ENCODE results near the gene ACYP1.
"Not testable (repeated sequence)": the region's sequence is repeated elsewhere in the genome, so short reads cannot be mapped to it uniquely, and the experiment has no call there.

The ACYP1 gene

DNA sequence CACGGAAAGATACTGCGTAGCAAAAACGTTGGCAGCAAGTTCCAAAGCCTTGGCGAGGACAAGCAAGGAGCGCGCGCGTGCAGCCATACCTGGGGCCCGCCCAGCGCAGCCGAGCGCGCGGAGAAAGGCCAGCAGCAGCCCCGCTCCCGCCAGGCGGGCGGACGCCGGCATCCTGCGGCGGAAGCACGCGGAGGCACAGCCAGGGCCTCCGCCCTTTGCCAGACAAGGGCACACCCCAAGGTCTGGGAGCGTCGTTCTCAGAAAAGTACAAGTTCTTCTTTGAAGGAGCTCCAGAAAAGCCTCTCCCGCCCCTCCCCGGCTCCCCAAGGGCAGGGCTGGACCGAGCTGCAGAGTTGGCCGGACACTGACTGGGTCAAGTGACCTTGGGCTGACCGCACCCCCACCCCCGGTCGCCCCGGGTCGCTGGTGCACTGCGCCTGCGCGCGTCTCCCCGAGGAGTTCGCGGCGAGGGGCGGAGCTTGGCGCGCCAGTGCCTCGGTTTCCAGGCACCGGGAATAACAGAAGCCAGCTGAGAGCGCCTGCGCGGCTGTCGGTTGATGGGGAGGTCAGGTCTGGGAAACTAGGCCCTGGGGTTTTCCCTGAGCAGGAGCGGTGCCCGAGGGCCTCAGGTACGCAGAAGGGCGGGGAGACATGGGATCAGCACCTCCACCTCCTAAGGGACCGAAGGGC is 5.4 kb upstream of the ACYP1 start, which contains the start of gene ZC2HC1C:
Gene ZC2HC1C, plus strand, starts transcription at position 521 of the 690 bp plus-strand sequence. CDS start 933 bp downstream, outside the sequence.
- in situ Hi-C loops (cut with MboI; ENCODE audit: low sequenced_read_pairs) = no loop called here

DNA sequence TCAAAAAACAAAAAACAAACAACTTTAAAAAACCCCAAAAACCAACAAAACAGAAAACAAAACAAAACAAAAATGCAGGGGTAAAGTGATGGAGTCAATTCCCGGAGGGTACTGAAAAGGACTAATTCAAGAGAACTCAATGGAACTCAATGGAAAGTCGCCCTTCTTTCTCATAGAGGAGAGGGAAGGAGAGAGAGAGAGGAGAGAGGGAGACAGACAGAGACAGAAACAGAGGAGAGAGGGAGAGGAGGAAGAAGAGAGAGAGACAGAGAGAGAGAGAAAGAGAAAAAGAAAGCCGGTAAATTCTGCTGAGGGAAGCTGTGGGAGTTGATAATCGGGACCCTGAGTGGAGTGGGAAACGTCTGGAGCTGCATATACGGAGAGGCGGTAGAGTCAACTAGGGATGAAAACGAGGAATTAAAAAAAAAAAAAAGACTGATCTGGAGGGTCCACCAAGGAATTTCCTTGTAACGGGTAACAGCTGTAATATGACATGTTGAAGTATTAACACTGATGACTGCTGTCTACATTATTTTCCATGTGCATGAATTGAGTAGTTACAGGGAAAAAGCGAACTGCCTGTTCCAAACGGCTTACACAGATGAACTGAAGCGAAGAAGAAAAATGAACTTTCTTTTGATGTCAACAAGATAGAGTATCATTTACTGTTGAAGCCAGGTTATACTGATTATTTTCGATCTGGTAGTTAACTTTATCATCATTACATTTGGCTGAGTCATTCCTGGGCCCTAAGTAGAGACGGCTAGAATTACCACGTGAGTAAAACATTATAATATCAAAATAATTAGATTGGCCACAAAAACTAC is 4.7 kb upstream of the ACYP1 start:
- in situ Hi-C loops (cut with MboI; ENCODE audit: low sequenced_read_pairs) = no loop called here

DNA sequence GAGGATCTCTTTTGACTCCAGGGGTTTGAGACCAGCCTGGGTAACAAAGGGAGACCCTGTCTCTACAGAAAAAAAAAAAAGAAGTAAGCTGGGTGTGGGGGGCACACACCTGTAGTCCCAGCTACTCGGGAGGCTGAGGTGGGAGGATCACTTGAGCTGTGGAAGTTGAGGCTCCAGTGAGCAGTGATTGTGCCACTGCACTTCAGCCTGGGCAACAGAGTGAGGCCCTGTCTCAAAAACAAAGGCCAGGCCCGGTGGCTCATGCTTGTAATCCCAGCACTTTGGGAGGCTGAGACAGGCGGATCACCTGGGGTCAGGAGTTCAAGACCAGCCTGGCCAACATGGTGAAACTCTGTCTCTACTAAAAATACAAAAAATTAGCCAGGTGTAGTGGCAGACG is 3.9 kb upstream of the ACYP1 start:
- in situ Hi-C loops (cut with MboI; ENCODE audit: low sequenced_read_pairs) = not testable (repeated sequence)

DNA sequence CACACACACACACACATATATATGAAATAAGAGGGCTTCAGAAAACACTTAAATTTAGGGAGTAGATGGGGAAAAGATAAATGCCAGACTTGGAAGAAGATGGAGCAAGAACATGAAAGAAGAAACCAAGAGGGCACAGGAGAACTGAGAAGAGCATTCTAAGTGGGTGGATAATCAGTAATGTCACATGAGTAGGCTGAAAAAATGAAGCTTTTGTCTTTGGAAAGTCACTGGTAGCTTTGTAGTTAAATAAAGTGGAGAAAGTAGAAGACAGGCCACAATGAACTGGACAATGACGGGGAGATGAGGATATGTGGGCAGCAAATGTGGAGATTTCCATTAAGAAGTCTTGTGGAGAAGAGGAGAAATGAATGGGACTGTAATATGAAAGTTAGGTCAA is 3.4 kb upstream of the ACYP1 start:
- in situ Hi-C loops (cut with MboI; ENCODE audit: low sequenced_read_pairs) = no loop called here

DNA sequence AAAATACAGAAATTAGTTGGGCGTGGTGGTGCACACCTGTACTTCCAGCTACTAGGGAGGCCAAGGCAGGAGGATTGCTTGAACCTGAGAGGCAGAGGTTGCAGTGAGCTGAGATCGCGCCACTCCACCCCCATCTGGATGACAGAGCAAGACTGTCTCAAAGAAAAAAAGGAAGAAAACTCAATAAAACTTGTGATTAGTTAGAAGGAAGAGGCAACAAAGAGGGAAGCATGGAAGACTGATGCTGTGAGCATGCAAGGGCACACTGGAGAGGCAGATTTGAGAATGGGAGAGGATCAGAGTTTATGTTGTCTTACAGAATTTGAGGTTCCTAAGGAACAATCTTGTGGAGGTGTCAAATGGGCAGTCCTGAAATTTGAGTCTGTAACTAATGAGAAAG is 2.9 kb upstream of the ACYP1 start:
- in situ Hi-C loops (cut with MboI; ENCODE audit: low sequenced_read_pairs) = no loop called here

DNA sequence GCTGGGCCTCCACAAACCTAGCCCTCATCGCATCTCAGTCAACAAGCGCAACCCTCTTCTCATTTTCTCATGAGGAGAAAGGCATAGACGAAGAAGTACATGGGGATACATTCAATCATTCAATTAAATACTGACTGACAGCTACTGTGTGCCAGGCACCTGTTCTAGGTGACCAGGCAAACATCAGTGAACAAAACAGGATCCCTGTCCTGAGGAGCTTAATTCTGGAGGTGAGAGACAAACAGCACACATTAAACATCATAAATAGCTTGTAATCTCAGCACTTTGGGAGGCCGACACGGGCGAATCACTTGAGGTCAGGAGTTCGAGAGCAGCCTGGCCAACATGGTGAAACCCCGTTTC is 362 bp upstream of the ACYP1 start:
- in situ Hi-C loops (cut with MboI; ENCODE audit: low sequenced_read_pairs) = no loop called here

DNA sequence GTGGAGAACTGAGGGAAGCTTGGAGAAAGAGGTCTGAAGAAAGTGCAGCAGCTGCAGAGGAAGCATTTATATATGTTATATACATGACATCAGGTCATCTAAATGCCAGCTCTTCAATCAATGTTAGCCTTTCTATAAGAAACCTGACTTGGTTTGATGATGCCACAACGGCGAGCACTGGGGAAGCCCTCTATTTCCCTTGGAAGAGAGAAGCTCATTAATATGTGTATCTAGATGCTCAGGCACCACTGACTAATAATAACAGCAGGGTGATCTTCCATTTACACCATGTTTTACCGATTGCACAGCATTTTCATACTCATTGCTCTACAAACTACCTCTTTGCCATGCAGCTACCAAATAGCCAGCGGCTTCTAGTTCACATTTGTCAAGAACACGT is 811 bp downstream of the ACYP1 start:
- in situ Hi-C loops (cut with MboI; ENCODE audit: low sequenced_read_pairs) = no loop called here

DNA sequence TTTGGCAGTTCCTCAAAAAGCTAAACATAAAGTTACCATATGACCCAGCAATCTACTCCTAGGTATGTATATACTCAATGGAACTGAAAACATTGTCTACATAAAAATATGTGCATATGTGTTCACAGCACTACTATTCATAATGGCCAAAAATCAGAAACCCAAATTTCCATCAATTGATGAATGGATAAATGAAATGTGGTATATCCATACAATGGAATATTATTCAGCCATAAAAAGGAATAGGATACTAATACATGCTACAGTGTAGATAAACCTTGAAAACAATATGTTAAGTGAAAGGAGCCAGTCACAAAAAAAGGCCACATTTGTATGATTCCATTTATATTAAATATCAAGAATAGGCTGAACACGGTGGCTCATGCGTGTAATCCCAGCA is 3.4 kb downstream of the ACYP1 start:
- in situ Hi-C loops (cut with MboI; ENCODE audit: low sequenced_read_pairs) = no loop called here

DNA sequence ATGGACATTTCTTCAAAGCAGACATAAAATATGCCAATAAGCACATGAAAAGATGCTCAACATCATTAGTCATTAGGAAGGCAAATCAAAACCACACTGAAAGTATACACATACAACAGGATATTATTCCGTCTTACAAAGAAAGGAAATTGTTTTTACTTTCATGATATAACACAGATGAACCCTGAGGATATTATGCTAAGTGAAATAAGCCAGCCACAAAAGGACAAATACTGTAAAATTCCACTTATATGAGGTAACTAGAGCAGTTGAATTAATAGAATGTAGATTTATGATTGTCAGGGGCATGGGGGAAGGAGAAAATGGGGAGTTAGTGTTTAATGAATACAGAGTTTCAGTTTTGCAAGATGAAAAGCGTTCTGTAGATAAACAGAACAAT is 4.2 kb downstream of the ACYP1 start:
- in situ Hi-C loops (cut with MboI; ENCODE audit: low sequenced_read_pairs) = no loop called here

DNA sequence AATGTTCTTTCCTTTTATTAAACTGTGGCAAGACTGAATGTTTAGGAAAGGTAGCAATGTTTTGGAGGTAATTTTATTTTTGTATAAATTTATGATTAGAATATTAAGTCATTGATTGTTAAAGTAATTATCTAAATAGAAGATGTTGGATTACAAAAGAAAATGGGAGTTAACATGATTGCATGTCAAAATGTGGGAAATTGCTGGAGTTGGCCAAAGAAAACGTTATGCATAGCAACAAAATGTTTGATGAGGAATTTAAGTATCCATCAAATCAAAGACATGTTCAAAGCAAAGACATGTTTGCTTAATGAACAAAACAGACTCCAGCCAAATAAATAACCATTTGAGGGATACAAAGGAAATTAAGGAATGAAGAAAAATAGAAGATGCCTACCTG is 9.4 kb downstream of the ACYP1 start:
- in situ Hi-C loops (cut with MboI; ENCODE audit: low sequenced_read_pairs) = no loop called here

DNA sequence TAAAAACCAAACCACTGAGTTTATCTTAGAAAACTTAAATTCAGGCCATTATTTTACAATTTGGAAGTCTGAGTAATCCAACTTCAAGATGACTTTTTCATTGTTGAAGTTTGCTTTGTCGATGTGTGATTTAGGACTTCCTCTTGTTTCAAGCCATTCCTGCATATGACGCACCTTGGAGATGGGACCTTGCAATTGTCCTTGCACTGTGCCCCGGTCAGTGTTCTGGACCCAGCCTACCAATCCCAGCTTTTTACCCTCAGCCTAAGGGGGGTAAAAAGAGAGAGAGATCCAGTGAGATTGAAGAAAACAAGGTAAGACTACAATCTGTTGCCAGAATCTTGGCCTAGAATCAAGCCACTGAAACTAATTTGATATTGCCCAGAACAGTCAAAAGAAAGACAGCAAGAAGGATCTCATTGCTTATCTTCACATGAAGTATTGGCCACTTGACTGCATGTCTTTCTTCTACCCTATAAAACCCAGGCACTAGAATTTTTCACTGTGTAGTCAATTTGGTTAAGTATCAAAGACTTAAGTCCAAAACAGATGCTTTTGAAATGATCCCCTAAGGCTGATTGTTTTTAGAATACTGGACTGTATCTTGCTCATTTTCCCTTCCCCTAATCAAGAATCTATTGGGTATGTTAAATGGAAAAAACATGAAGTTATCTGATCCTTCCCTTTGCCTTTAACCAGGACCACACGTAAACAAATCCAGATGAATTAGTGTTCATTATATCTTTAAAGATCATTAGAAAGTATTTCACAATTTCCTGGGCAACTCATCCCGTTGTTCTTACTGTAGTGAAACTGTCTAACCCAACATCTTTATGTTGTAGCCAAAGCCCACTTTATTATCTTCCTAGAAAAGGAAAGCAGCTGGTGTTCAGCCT is 10.2 kb downstream of the ACYP1 start:
- in situ Hi-C loops (cut with MboI; ENCODE audit: low sequenced_read_pairs) = no loop called here

DNA sequence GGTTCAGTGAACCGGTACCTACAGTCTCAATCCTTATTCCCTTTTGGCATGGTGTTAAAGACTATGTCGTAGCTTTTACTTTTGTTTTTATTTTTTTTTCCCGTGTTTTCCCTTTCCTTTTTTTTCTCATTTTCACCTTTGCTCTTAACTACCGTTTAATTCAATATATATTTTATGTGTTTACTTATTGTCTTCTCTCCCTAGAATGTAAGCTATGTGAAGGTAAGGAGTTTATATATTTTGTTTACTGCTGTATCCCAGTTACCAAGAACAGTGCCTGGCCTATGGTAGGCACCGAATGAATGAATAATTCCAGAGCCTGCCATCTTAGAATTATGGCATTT is 12.3 kb downstream of the ACYP1 start:
- in situ Hi-C loops (cut with MboI; ENCODE audit: low sequenced_read_pairs) = no loop called here

DNA sequence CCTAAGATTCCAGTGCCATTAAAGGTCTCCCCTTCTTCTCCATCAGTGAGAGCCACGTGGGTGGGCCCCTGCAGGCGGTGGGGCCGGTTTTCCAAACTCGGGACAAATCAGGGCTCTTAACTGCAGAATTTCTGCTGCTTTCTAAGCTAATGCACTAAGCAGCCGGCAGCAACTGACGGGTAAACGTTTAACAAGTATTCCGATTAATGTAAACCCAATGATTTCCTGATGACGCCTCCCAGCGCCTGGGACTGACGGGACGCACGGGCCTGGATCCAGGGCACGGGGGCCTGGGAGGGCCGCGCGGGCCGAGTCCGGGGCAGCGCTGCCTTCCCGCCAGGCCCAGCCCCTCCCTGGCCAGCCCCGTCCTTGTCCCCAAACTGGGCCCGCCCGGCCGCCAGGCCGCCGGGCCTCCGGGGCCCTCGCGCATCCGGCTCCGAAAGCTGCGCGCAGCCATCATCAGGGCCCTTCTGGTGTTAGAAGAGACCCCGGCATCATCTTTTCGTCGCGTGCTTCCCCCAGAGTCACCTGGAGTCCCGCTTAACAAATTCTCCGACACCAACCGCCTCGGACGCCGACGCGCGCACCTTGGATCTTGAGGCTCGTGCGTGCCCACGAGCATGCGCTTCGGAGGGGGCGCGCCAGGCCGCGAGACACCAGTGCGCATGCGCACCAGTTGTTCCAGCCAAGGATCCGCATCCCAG is 12.8 kb downstream of the ACYP1 start, which contains the start of gene MLH3:
Gene MLH3, minus strand, starts transcription at position 616 of the 704 bp plus-strand sequence. CDS start 1,812 bp downstream, outside the sequence.
- in situ Hi-C loops (cut with MboI; ENCODE audit: low sequenced_read_pairs) = no loop called here

DNA sequence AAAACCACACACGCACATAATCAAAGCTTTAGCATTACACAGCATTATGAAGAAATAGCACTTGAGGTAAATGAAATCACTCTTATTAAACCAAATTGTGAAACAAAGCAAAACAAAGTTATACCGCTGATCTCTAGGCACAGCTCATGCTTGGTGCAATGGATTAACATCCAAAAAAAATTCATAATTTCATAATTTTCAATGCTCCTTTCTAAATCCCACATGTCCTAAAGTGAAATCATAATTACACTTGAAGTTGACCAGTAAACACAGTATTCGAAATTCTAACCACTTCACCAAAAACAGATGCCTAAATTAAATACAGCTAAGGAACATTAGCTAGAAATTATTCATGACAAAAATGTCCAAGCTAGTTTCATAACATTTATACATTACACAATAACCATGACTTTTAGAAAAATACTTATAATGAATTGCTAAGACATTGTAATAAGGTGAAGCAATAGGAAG is 14.1 kb downstream of the ACYP1 start:
- in situ Hi-C loops (cut with MboI; ENCODE audit: low sequenced_read_pairs) = no loop called here

DNA sequence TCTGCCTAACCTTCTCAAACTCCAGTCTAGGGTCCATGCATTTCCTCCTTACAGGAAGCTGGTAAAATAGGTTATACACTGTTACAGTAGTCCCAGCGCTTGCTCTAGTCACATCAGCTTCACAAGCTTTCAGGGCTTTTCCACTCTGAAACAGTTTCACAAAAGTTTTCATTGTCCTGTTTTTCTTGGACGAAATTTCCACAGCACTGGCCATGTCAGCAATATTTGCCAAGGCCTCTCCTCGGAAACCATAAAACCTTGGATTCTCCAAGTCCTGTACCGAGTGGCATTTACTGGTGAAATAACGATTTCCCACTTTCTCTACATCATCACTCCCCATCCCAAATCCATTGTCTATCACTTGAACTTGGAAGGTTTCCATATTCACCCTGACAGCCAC is 14.7 kb downstream of the ACYP1 start:
- in situ Hi-C loops (cut with MboI; ENCODE audit: low sequenced_read_pairs) = no loop called here

DNA sequence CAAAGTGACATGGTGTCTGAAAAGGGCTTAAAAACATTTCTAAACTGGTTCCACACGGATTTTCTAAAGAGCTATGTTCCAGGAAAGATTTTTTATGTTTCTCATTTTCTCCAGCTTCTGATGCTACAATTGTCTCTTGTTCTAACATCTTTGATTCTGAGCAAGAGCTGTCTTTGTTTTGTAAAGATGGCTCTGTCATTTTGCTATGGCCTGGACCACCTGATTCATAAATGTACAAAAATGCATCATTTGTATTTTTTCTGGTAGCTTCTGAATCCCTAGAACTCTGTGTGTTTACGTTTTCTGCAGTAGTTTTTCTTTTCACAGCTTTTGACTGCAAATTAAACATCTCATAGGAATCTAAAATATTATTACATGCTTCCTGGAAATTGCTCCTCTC is 15.7 kb downstream of the ACYP1 start:
- in situ Hi-C loops (cut with MboI; ENCODE audit: low sequenced_read_pairs) = no loop called here

DNA sequence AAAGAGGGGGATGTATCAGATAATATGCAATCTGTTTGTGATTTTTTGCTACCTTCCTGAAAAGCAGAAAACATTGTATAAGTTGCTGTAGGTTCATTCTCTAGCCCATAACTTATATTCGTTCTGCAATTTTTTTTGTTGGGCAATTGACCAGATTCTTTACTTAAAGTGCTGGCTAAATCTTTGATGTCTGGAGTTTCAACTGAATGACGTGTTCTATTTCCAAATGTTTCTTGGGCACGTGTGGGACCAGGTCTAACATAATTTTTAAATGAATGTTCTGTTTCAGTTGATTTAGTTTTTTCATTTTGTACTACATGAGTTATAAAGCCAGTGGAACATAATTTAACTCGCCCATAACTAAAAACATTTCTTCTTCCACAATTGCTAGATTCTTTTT is 16.3 kb downstream of the ACYP1 start:
- in situ Hi-C loops (cut with MboI; ENCODE audit: low sequenced_read_pairs) = no loop called here

DNA sequence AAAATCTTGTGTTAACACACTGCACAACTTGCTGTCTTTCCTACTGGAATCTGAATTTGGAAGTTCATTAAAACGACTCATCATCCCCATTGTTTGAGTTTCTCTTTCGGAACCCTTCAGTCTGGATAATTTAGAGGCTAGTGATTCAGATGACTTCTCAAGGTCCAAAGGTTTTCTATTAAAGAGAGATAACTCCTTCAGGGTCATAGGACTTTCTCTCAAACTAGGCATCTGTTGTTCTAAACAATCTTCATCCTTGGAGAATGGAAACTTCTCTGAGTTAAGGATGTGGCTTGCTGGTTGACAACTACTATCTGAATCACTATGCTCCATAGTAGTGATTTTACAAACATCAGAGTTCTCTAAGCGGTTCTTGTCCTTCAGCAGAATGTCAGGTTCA is 16.9 kb downstream of the ACYP1 start:
- in situ Hi-C loops (cut with MboI; ENCODE audit: low sequenced_read_pairs) = no loop called here

DNA sequence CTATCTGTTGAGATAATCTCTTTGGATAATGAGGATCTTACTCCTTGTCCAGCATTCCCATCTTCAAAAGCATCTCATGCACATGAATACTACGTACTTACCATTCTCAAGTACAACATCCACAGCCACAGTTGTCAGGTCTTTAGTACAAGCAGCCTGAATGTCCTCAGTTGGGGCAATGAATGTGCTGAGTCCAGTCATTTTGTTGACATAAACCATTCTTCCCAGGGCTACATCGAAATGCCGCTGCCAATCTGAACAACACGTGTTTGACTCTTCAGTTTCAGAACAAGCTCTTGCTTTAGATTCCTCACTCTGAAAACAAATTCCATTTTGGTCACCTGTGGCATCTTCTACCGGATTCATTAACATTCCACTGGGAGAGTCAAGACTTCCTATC is 17.5 kb downstream of the ACYP1 start:
- in situ Hi-C loops (cut with MboI; ENCODE audit: low sequenced_read_pairs) = no loop called here

DNA sequence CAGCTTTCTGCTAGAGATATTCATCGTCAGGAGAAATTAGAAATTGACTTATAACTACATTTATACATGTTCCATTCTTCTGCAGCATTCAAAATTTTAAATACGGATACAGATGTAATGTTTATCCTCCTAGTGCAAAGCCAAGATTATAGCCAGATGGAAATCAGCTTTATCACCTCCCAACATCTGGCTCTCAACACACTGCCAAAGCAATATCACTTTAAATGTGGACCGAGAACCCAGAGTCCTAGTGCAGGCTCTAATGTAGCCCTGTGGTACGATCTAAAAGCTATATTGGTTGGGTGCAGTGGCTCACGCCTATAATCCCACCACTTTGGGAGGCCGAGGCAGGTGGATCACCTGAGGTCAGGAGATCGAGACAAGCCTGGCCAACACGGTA is 19.1 kb downstream of the ACYP1 start:
- in situ Hi-C loops (cut with MboI; ENCODE audit: low sequenced_read_pairs) = no loop called here

DNA sequence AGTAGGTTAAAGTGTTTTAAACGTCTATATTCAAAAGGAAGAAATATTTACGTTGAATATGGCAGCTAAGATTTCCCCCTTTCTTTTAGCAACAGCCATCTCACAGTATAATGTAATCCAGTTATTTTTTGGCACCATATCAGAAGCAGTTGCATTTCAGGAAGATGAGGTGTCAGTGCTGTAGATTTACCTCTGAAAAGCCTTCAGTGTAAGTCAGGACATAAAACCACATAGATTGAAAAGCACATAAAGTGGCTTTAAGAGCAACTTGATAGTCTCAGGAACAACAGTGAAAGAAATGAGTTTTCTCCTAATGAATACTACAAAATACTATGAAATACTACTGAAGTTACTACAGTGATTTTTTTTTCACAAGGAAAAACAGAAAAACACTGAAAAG is 19.5 kb downstream of the ACYP1 start:
- in situ Hi-C loops (cut with MboI; ENCODE audit: low sequenced_read_pairs) = no loop called here

All from HL-60/S4 (cell line).